ENCODE results near the gene PNLIPRP1. TPM values are rescaled to one million over a fixed set of nuclear protein-coding genes. Genes with fewer than 3 reads are reported as not detected.

Gene PNLIPRP1
- total and polyA plus RNA-seq, 10 of the 15 experiments (the other 5 are each of a cell fraction or from before 2014, with no cell fraction given), result 0.74 TPM; not detected in 9

DNA sequence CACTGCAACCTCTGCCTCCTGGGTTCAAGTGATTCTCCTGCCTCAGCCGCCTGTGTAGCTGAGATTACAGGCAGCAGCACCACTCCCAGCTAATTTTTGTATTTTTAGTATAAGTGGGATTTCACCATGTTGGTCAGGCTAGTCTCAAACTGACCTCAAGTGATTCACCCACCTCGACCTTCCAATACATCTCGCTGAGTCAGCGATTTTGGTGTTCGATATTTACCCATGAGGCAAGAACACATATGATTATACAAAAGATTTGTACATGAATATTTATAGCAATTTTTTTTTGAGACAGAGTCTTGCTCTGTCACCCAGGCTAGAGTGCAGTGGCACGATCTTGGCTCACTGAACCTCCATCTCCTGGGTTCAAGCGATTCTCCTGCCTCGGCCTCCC is 25.2 kb upstream of the PNLIPRP1 start:
- H4K20me1 ChIP-seq (ENCODE audit: control insufficient read depth, insufficient read depth), result no peaks in the 10 kb centered on the region
- intact Hi-C loops (cut with micrococcal nuclease; ENCODE audit: unreplicated experiment), result no loop called here
- H3K4me3 ChIP-seq, result no peak overlapping the region
- no peaks in the 10 kb centered on the region for H3K36me3 ChIP-seq (ENCODE audit: control insufficient read depth in 2 of 2, insufficient read depth in 2 of 2, low read length in 1 of 2)
- no peaks in the 10 kb centered on the region for H3K4me1 ChIP-seq (ENCODE audit: control insufficient read depth, insufficient read depth, low read length)
- H3K4me2 ChIP-seq (ENCODE audit: control insufficient read depth, insufficient read depth), result no peak overlapping the region
- ChIA-PET POLR2A (no interaction called here), SMC1A (ENCODE audit: uncharacterized antibody, unreplicated experiment) (no interaction called here), CTCF (no interaction called here), RAD21 (ENCODE audit: unreplicated experiment) (no interaction called here)
- ATAC-seq, result no peak
- in situ Hi-C loops (cut with MboI), result no loop called here
- no peaks in the 10 kb centered on the region for H3K27me3 ChIP-seq (replicated peaks in 1 of 2; ENCODE audit: control insufficient read depth in 2 of 2, insufficient read depth in 2 of 2, low read length in 1 of 2)
- TF ChIP-seq, protein P1, sequence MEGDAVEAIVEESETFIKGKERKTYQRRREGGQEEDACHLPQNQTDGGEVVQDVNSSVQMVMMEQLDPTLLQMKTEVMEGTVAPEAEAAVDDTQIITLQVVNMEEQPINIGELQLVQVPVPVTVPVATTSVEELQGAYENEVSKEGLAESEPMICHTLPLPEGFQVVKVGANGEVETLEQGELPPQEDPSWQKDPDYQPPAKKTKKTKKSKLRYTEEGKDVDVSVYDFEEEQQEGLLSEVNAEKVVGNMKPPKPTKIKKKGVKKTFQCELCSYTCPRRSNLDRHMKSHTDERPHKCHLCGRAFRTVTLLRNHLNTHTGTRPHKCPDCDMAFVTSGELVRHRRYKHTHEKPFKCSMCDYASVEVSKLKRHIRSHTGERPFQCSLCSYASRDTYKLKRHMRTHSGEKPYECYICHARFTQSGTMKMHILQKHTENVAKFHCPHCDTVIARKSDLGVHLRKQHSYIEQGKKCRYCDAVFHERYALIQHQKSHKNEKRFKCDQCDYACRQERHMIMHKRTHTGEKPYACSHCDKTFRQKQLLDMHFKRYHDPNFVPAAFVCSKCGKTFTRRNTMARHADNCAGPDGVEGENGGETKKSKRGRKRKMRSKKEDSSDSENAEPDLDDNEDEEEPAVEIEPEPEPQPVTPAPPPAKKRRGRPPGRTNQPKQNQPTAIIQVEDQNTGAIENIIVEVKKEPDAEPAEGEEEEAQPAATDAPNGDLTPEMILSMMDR (IDR thresholded peaks at IDR 0.05 in 2 of 3, conservative IDR thresholded peaks at IDR 0.05 in 1 of 3; ENCODE audit: control insufficient read depth in 2 of 3, extremely low read depth in 1 of 3, insufficient read depth in 1 of 3, low read depth in 3 of 3, low read length in 3 of 3), result no peak
- TF ChIP-seq PAX5 (IDR thresholded peaks at IDR 0.05; ENCODE audit: borderline replicate concordance, low read depth, low read length) (no peak), STAT1 (conservative IDR thresholded peaks at IDR 0.05) (no peak), MTA3 (IDR thresholded peaks at IDR 0.05; ENCODE audit: borderline replicate concordance, low read length) (no peak), KLF5 (IDR thresholded peaks at IDR 0.05; ENCODE audit: partially characterized antibody) (no peak), SMAD5 (IDR thresholded peaks at IDR 0.05; ENCODE audit: low read depth) (no peak)
- TF ChIP-seq, protein P2, sequence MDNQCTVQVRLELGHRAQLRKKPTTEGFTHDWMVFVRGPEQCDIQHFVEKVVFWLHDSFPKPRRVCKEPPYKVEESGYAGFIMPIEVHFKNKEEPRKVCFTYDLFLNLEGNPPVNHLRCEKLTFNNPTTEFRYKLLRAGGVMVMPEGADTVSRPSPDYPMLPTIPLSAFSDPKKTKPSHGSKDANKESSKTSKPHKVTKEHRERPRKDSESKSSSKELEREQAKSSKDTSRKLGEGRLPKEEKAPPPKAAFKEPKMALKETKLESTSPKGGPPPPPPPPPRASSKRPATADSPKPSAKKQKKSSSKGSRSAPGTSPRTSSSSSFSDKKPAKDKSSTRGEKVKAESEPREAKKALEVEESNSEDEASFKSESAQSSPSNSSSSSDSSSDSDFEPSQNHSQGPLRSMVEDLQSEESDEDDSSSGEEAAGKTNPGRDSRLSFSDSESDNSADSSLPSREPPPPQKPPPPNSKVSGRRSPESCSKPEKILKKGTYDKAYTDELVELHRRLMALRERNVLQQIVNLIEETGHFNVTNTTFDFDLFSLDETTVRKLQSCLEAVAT (IDR thresholded peaks at IDR 0.05), result no peak
- TF ChIP-seq, protein P3, sequence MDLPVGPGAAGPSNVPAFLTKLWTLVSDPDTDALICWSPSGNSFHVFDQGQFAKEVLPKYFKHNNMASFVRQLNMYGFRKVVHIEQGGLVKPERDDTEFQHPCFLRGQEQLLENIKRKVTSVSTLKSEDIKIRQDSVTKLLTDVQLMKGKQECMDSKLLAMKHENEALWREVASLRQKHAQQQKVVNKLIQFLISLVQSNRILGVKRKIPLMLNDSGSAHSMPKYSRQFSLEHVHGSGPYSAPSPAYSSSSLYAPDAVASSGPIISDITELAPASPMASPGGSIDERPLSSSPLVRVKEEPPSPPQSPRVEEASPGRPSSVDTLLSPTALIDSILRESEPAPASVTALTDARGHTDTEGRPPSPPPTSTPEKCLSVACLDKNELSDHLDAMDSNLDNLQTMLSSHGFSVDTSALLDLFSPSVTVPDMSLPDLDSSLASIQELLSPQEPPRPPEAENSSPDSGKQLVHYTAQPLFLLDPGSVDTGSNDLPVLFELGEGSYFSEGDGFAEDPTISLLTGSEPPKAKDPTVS (IDR thresholded peaks at IDR 0.05; ENCODE audit: low read depth, low read length), result no peak
- TF ChIP-seq, protein P4, sequence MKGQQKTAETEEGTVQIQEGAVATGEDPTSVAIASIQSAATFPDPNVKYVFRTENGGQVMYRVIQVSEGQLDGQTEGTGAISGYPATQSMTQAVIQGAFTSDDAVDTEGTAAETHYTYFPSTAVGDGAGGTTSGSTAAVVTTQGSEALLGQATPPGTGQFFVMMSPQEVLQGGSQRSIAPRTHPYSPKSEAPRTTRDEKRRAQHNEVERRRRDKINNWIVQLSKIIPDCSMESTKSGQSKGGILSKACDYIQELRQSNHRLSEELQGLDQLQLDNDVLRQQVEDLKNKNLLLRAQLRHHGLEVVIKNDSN (IDR thresholded peaks at IDR 0.05; ENCODE audit: borderline replicate concordance, extremely low read length, insufficient read depth, low read depth, low read length), result no peak
- no peak for DNase-seq (ENCODE audit: low read depth, low spot score)
- H3K9ac ChIP-seq (ENCODE audit: control insufficient read depth, insufficient read depth, low read length), result no peak overlapping the region
- H2AFZ ChIP-seq (ENCODE audit: control insufficient read depth, low read depth, low read length), result no peak overlapping the region
- H3K9me3 ChIP-seq (replicated peaks; ENCODE audit: control insufficient read depth, insufficient read depth, low read length), result no peaks in the 10 kb centered on the region
- 63% methylated on average over 8 of the region's 8 CpGs for whole genome bisulfite sequencing (ENCODE audit: insufficient coverage, insufficient replicate concordance, low lambda C conversion rate, missing lambda C conversion rate)
- FAIRE-seq, result no peak
- no peak overlapping the region for H3K27ac ChIP-seq (ENCODE audit: control insufficient read depth, insufficient read depth)
- no peaks in the 10 kb centered on the region for H3K79me2 ChIP-seq (ENCODE audit: control insufficient read depth, insufficient read depth, low read length)
- no TSS peak for BruUV-seq (replicated peaks)
